ENCODE data around the gene ALDOB.

DNA sequence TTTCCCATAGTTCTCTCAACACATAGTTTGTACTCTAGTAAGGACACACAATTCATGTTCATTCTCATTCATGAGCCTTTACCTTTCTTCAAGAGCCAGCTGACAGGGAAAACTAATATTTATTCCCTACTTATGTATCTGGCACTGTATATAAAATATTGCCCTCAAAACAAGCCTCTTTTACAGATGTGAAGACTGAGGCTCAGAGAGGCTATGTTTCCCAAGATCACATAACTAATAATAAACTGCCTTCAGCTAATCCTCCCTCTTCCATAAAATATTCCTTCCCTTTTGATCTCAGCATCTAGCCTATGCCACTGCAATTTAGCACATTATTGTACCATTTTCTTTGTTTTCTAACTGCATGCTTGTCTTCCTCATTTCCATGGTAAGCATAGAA, 18.2 kb downstream of the ALDOB start:
- TF ChIP-seq CTCF (IDR thresholded peaks at IDR 0.05) = no peak
- TF ChIP-seq POLR2A (IDR thresholded peaks at IDR 0.05) = no peak
